Osteoblast (primary cell): ENCODE data around the gene KCNJ12. TPM values are rescaled to one million over a fixed set of nuclear protein-coding genes. Genes with fewer than 3 reads are reported as not detected.
A peak's percentile ranks its signal among the peaks of the same experiment; 100 is the strongest.

Experiments
- DNase-seq: peaks from one replicate; pipeline ENCODE4 v3.0.0; 2011; ENCODE audit warnings: low spot score, mixed read lengths; ENCODE audit not compliant: insufficient read length; ENCODE audit errors: missing footprints
- H2AFZ ChIP-seq: 2 replicates; pipeline ENCODE4 v1.6.0; 2011; ENCODE audit warnings: mild to moderate bottlenecking, low read length
- H3K27ac ChIP-seq: 2 replicates; pipeline ENCODE4 v1.5.1; 2011; ENCODE audit warnings: mild to moderate bottlenecking, low read depth, low read length, moderate library complexity
- H3K27me3 ChIP-seq: 2 replicates; pipeline ENCODE4 v1.6.0; 2012; ENCODE audit warnings: mild to moderate bottlenecking, control low read depth, inconsistent platforms, low read length, moderate library complexity; ENCODE audit not compliant: insufficient read depth
- H3K36me3 ChIP-seq: 2 replicates; pipeline ENCODE4 v1.5.1; 2011; ENCODE audit warnings: mild to moderate bottlenecking, low read length, control low read depth, moderate library complexity; ENCODE audit not compliant: insufficient read depth
- H3K4me1 ChIP-seq: 2 replicates; pipeline ENCODE4 v1.5.1; 2011; ENCODE audit warnings: mild to moderate bottlenecking, low read length, control low read depth, moderate library complexity; ENCODE audit not compliant: insufficient read depth
- H3K4me2 ChIP-seq: 2 replicates; pipeline ENCODE4 v1.6.0; 2011; ENCODE audit warnings: mild to moderate bottlenecking, low read length; ENCODE audit not compliant: insufficient read depth
- H3K4me3 ChIP-seq: fragments of 200-600 bp; sonication (generic); 3 replicates; pipeline ENCODE4 v1.5.1; 2012; ENCODE audit warnings: mild to moderate bottlenecking, low read length, inconsistent platforms; ENCODE audit not compliant: insufficient read depth
- H3K79me2 ChIP-seq: 2 replicates; pipeline ENCODE4 v1.6.0; 2012; ENCODE audit warnings: mild to moderate bottlenecking, low read length, control low read depth, inconsistent platforms; ENCODE audit not compliant: insufficient read depth
- H3K9me3 ChIP-seq: 2 replicates; pipeline ENCODE4 v1.5.1; 2011; ENCODE audit warnings: low read depth, low read length, control low read depth
- H4K20me1 ChIP-seq: 2 replicates; pipeline ENCODE4 v1.6.0; 2012; ENCODE audit warnings: mild to moderate bottlenecking, low read length, control low read depth; ENCODE audit not compliant: insufficient read depth
- CTCF ChIP-seq: IDR thresholded peaks from 2 replicates; pipeline ENCODE4 v1.5.1; 2011; ENCODE audit warnings: mild to moderate bottlenecking, low read depth, low read length, moderate library complexity; ENCODE audit errors: extremely low read depth
- total RNA-seq: library from RNA; depleted of rRNA; stranded (reverse); fragments of >200 nt; gene quantifications from 2 replicates; pipeline ENCODE4 v1.2.3, GENCODE V29; 2012

Gene KCNJ12
- total RNA-seq, 1 donor, result under 0.01 TPM

DNA sequence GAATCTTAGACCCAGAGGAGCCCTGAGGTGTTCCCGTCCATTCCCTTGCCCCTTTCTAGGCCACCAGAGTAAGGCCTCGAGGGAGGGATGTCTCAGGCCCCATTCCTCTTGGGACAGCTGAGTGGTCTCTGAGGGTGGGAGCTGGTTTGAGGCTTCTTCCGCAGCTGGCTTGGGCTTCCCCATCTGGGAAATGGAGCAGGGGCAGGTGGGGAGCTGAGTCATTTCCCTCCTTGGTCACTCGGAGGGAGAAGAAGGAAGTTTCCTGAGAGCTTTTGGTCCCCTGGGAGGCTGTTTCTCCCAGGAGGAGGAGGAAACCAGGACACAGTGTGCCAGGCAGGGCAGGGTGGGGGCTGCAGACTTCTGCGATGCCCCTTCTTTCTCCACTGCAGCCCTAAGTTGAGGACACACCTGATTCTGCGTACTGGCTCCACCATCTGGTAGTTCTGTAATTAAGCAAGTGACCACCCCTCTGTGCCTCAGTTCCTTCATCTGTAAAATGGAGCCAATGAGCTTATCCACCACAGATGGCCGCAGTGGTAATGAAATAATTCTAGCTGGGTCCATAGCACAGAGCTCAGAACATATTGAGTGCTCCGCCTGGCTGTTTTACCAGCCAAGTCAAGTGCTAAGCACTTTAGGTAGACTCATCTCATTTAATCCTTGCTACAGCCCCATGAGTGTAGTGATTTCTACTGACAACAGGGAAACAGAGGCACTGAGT, 1.6 kb upstream of the KCNJ12 start:
- Histone ChIP-seq H4K20me1 (no peaks in the 10 kb centered on the region), H3K36me3 (no peaks in the 10 kb centered on the region), H3K4me2 (no peak overlapping the region), H3K9me3 (no peaks in the 10 kb centered on the region), H3K4me1 (peaks cover 5% of the 10 kb centered on the region), H3K27ac (no peak overlapping the region), H3K27me3 (peaks cover 23% of the 10 kb centered on the region), H3K79me2 (no peaks in the 10 kb centered on the region), H3K4me3 (no peak overlapping the region), H2AFZ (no peak overlapping the region)
- no peak for TF ChIP-seq CTCF
- no peak for DNase-seq

- Histone ChIP-seq H3K36me3 (no peaks in the 10 kb centered on the region), H3K4me1 (peaks cover 5% of the 10 kb centered on the region), H2AFZ (no peak overlapping the region), H3K4me3 (no peak overlapping the region), H3K79me2 (no peaks in the 10 kb centered on the region), H3K9me3 (no peaks in the 10 kb centered on the region), H3K4me2 (no peak overlapping the region), H3K27me3 (peaks cover 23% of the 10 kb centered on the region), H4K20me1 (no peaks in the 10 kb centered on the region), H3K27ac (no peak overlapping the region)
- TF ChIP-seq CTCF, result no peak
- DNase-seq, result no peak
Observed at GRCh38 chr17:21375162-21375560, 996 bp upstream of the KCNJ12 start.

- Histone ChIP-seq H3K4me1 (peaks cover 5% of the 10 kb centered on the region), H4K20me1 (no peaks in the 10 kb centered on the region), H3K4me3 (no peak overlapping the region), H2AFZ (no peak overlapping the region), H3K27ac (no peak overlapping the region), H3K27me3 (peaks cover 23% of the 10 kb centered on the region), H3K9me3 (no peaks in the 10 kb centered on the region), H3K79me2 (no peaks in the 10 kb centered on the region), H3K4me2 (no peak overlapping the region), H3K36me3 (no peaks in the 10 kb centered on the region)
- DNase-seq, result no peak
- TF ChIP-seq CTCF, result no peak
Observed at GRCh38 chr17:21375757-21376080, 438 bp upstream of the KCNJ12 start.

GRCh38 chr17:21376759-21377690, 868 bp downstream of the KCNJ12 start:
- Histone ChIP-seq H3K4me1 (peaks cover 5% of the 10 kb centered on the region), H3K27ac (no peak overlapping the region), H4K20me1 (no peaks in the 10 kb centered on the region), H3K4me2 (peak overlapping the region; percentile 58), H3K36me3 (no peaks in the 10 kb centered on the region), H3K9me3 (no peaks in the 10 kb centered on the region), H3K79me2 (no peaks in the 10 kb centered on the region), H3K27me3 (peaks cover 26% of the 10 kb centered on the region), H2AFZ (peak overlapping the region; percentile 56), H3K4me3 (peak overlapping the region; percentile 49)
- TF ChIP-seq CTCF, result no peak
- peak; percentile 96 for DNase-seq
